ENCODE results near the gene SPRED2.
A peak's percentile ranks its signal among the peaks of the same experiment; 100 is the strongest.

Gene SPRED2

DNA sequence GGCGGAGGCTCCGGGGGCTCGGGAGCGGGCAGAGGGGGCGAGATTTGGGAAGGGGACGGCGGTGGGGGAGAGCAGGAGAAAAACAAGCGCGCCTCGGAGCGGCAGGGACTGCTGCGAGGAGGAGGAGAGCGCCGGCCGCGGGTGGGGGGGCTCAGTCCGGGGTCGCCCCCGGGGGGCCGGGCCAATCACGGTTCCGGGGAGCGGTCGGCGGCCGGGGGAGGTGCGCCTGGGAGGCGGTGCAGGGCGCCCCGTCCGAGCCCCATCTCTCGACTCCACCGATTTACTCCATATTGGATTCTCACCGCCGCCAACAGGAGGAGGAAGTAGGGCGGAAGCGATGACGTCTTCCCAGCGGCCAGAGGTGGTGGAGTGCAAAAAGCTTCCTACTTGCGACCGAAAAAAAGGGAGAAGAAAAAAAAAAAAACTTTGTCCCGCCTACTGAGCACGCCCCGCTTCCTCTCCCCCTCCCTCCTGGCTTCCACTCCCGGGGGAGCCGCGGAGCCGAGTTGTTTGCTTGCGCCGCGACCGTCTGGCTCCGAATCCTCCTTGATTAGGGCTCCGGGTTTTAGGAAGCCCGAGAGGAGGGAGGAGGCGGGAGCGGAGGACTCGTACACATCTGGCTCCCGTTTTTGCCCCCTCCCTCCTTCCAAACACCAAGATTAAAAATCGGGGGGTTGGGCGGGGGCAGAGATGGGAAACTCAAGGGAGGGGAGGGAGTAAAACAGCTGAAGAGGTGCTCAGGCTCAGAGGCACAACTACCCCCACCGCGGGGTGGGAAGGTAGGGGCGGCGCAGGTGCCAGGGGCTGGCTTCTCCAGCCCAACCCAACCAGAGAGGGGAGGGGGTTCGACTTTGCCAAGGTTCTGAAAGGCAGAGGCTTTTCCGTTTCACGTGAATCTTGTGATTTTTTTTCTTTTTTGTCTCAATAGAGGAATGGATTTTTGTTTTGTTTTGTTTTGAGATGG is at the start of gene SPRED2:
Gene SPRED2, minus strand, starts transcription at position 373 of the 964 bp plus-strand sequence. CDS start 612 bp downstream, outside the sequence.
- DNase-seq = peak; percentile 75 to 86

GRCh38 chr2:65481961-65482360 is 49.6 kb upstream of the SPRED2 start:
- no peak for DNase-seq

DNA sequence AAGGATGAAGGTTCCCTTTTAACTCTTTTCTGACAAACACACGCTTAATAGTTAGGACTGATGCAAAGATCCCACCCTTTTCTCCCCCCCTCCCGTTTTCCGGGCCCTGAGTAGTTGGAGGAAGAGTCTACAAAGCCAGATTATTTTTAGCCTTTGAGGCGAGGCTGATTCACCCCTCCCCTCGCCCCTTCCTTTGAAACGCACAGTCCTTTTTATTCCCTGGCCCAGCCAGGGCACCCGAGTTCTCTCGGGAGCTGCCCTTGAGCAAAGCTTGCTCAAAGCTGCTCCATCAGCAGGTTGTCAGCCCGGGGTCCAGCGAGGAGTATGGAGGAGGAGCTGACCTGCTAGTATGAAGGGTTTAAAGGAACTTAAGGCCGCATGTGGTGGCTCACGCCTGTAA is 47.1 kb upstream of the SPRED2 start:
- DNase-seq = no peak

- DNase-seq = no peak
These were observed 46.2 kb upstream of the SPRED2 start for GRCh38 chr2:65478498-65479135.

DNA sequence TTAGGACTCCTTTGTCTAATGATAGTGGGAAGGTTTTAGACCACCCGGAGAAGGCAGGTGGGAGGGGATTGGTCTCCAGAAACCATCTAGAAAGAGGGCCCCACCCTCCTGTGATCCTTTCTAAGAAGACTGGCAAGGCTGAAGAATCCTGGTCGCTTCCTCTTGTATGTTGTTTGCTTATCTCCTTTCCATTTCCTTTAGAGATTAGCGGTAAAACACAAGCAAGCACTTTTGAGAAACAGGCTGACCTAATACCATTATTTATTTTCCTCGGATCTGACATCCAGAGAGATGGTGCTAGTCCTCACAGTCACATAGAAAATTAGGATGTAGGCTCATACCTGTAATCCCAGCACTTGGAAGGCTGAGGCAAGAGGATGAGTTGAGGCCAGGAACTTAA is 45.2 kb upstream of the SPRED2 start:
- no peak for DNase-seq

DNA sequence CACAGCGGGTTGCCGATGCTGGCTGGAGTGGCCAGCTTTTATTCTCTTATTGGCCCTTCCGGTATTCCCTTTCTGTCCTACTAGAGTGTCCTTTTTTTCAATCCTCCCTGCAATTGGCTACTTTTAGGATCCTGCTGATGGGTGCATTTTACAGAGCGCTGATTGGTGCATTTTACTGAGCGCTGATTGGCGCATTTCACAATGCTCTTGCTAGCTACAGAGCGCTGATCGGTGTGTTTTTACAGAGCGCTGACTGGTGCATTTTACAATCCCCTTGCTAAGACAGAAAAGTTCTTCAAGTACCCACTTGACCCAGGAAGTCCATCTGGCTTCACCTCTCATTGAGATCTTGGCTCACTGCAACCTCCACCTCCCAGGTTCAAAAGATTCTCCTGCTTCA is 44.4 kb upstream of the SPRED2 start:
- DNase-seq = no peak

DNA sequence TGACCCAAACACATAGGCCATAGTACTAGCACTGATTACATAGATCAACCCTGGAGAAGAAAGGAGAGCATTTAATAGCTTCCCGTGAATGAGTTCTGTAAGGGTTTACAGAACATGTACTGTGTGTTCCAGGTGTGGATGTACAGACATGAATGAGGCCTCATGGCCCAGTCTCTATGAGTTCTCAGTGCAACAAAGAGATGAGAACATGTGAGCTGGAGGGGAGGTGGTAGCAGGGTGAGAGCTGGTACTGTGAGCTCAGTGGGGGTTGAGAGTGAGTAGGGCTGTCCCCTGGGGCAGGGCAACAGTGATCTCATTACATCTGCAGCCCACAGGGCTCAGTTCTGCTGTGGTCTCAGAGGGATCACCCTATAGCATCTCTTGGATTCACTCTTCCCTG is 42.6 kb upstream of the SPRED2 start:
- DNase-seq = no peak

DNA sequence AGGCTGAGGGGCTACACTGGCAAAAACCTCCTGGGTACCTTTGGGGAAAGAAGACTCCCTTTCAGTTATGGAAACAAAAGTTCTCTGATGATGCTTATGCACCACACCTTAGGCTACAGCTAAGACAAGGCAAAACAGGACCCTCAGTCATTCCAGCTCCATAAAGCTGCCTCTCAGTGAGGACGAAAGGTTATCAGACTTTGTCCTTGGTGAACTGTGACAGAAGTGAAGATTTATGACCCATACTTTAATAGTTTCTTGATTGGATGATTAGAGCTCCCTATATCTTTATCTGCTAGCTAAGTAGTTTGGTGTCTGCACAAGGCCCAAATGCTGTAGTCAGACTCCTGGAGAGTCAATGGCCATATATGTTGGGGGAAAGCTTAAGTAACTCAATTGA is 40.6 kb upstream of the SPRED2 start:
- no peak for DNase-seq

GRCh38 chr2:65471409-65471808 is 39.0 kb upstream of the SPRED2 start:
- DNase-seq = no peak

DNA sequence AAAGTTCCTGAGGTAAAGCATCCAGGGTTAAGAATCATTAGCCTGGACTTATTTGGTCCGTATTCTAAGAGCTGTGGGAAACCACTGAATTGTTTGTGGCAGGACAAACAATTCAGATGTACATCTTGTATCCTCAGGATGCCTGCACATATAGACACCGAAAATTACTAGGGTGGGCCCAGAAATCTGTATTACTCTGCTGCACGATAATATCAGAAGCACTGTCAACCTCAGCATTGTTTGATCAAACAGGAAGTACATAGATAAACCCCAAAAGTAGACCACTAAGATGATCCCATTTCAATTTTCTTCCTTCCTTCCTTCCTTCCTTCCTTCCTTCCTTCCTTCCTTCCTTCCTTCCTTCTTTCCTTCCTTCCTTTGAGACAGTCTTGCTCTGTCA is 34.2 kb upstream of the SPRED2 start:
- DNase-seq = no peak

GRCh38 chr2:65465857-65466256 is 33.5 kb upstream of the SPRED2 start:
- peak; percentile 70 to 92 for DNase-seq

DNA sequence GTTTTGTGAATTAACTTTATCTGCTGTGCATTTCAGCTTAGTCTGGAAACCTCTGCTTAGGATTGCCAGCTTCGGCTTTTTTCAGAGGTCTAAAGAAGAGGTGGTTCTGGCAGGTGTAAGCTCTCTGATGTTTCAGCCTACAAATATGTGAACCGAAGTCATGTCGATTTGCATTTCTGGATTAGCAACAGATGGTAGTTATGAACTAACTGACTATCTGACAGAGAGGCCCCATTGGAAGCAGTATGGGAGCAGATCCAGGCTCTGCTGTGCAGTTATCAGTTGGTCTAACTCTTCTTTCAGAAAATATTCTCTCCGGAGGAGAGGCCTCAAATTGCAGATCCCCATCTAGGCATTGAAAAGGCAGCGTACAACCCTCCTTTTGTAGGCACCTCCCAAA is 32.7 kb upstream of the SPRED2 start:
- peak; percentile 41 to 73 for DNase-seq

GRCh38 chr2:65464604-65465003 is 32.2 kb upstream of the SPRED2 start:
- no peak for DNase-seq

DNA sequence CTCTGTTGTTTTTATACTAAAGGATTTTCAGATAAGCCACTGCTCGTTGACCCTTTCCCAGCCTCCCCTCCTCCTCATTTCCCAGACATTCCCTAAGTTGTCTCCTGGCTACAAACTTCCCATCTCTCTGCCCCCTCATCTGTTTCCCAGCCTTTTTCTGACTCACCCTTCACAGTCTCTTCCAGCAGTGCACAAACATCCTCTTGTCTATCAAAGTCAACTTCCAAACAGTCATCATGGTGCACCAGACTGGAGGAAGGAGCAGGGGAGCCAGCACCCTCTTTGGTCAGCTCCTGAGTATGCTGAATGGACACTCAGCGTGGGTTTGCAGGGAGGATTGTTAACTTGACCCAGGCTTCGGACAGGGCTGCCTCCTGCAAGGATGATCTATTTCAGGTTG is 26.6 kb upstream of the SPRED2 start:
- no peak for DNase-seq

GRCh38 chr2:65456886-65457285 is 24.5 kb upstream of the SPRED2 start:
- no peak for DNase-seq

DNA sequence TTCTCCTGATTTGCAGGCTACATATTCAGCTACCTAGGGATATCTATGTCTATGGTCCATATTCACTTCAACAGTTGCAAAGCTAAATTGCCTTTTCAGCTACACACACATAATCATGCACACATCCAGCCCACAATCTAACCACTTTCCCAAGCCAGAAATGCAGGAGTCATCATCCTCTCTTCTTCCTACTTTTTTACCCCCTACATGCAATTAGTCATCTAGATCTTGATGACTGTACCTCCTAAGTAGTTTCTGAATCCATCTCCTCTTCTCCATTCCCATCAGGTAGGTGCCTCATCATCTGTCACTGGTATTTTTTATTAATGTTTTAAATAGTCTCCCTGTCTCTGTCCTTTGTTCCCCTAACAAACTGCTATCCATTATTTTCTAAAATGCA is 23.7 kb upstream of the SPRED2 start:
- no peak for DNase-seq

DNA sequence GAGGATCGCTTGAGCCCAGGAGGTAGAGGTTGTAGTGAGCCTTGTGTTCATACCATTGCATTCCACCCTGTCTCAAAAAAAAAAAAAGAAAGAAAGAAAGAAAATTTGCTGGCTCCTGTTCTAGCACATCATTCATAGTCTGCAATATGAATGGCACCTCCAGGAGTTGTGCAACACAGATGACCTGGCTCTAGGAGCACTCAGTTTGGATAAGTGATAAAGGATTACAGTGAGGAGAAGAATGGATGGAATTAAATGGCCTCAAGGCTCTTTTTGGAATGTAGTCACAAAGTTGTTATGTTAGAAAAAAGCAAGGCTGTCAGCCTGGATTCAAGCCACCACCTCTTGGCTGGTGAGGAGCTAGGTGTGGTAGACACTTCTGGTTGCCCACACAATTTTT is 21.5 kb upstream of the SPRED2 start:
- DNase-seq = no peak

DNA sequence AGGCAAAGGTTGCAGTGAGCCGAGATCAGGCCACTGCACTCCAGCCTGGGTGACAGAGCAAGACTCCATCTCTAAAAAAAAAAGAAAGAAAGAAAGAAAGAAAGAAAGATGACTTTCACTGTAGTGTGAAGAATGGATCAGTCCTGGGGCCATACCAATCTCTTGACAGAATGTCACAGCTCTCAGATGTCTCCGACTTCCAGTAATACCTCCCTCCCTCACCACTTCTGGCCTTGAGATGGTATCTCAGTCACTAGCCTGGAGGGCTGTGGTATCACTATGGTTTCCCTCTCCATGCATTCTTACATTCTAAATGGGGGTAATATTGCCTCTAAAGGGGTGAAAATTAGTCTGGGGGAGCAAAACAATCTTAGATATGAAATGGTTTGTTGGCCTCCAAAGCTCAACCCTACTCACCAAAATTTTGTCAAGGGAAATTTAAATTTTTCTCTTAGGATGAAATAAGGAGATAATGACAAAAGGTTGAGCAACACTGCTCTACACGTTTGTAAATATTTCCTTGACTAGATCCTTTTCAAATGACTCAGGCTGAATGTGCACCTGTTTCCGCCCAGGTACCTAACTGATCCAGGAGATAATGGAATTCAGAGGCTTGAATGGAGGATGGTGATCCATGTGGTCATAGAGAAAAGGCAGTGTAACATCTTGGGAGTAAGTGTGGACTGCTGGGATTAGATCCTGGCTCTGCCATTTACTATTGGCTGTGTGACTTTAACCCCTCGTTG is 19.9 kb upstream of the SPRED2 start:
- DNase-seq = no peak

GRCh38 chr2:65450810-65451209 is 18.4 kb upstream of the SPRED2 start:
- no peak for DNase-seq

DNA sequence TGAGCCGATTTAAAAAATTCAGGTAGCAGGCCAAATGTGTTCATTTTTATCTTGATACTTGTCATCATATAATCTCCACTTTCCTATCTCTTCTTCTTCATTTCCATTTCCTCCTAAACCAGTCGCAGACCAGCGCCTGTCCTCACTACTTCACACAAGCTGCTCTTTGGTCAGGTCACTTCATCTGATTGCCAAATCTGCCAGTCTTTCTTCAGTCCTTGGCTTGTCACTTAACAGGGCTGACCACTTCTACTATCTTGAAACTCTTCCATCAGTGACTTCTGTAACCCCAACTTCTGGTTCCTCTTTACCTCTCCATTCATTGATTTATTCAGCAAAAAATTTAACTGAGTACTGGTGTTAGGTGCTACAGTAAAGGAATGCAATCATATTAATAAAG is 18.0 kb upstream of the SPRED2 start:
- DNase-seq = no peak

- no peak for DNase-seq
These were observed 11.2 kb upstream of the SPRED2 start for GRCh38 chr2:65443509-65444186.

GRCh38 chr2:65442420-65443020 is 10.1 kb upstream of the SPRED2 start:
- DNase-seq = no peak

All from NCI-H524 (cell line).